HG03457 (cell line): Measurements from ENCODE around the gene SAP25.
"Not testable (repeated sequence)": the region's sequence is repeated elsewhere in the genome, so short reads cannot be mapped to it uniquely, and the experiment has no call there.

ENCODE experiments used
- ATAC-seq: cut with Tn5 transposase; IDR thresholded peaks from one replicate; pipeline ENCODE4 v1.9.1; 2021; ENCODE audit warnings: moderate number of reproducible peaks; ENCODE audit not compliant: unreplicated experiment

Gene SAP25

GRCh38 chr7:100562195-100563099 is 11.3 kb downstream of the SAP25 start:
- ATAC-seq = no peak

- ATAC-seq = no peak
Measured at GRCh38 chr7:100561491-100562194, 12.1 kb downstream of the SAP25 start.

- no peak for ATAC-seq
Measured at GRCh38 chr7:100559127-100559526, 14.6 kb downstream of the SAP25 start.

- no peak for ATAC-seq
Measured at GRCh38 chr7:100556541-100556940, 17.2 kb downstream of the SAP25 start.

- no peak for ATAC-seq
Measured at GRCh38 chr7:100555701-100556100, 18.0 kb downstream of the SAP25 start.

- ATAC-seq = no peak
Measured at GRCh38 chr7:100553032-100553431, 20.7 kb downstream of the SAP25 start.

GRCh38 chr7:100552532-100552931 is 21.2 kb downstream of the SAP25 start:
- ATAC-seq = no peak

GRCh38 chr7:100548446-100548845 is 25.3 kb downstream of the SAP25 start:
- not testable (repeated sequence) for ATAC-seq

GRCh38 chr7:100547872-100548271 is 25.8 kb downstream of the SAP25 start:
- ATAC-seq = no peak

- no peak for ATAC-seq
Measured at GRCh38 chr7:100546926-100547800, 26.5 kb downstream of the SAP25 start.

GRCh38 chr7:100546129-100546925 is 27.4 kb downstream of the SAP25 start:
- ATAC-seq = no peak

- no peak for ATAC-seq
Measured at GRCh38 chr7:100545360-100546128, 28.2 kb downstream of the SAP25 start.

- ATAC-seq = no peak
Measured at GRCh38 chr7:100544967-100545359, 28.7 kb downstream of the SAP25 start.

GRCh38 chr7:100544386-100544785 is 29.3 kb downstream of the SAP25 start:
- ATAC-seq = no peak

GRCh38 chr7:100543586-100543985 is 30.1 kb downstream of the SAP25 start:
- no peak for ATAC-seq

GRCh38 chr7:100541309-100541708 is 32.4 kb downstream of the SAP25 start:
- not testable (repeated sequence) for ATAC-seq

- no peak for ATAC-seq
Measured at GRCh38 chr7:100540073-100540723, 33.5 kb downstream of the SAP25 start.

GRCh38 chr7:100539436-100540006 is 34.2 kb downstream of the SAP25 start:
- ATAC-seq = no peak
